Measurements from ENCODE around the gene STK4.

The STK4 gene

DNA sequence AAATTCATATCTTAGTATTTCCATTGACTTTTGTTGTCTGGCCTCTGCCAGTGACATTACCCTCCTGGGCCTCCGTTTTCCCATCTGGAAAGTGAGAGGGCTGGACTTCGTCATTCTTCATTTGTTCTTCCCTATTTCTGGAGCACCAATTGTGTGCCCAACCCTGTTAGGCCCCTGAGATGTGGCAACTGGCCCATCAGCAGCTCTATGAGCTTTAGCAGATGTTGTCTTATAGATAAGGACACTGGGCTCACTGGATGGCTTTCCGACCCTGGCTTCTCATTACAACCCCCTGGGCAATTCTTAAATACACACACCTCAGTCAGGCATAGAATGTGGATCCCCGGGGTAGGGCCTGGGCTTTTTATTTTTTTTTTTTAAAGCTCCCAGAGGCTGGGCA is 41.8 kb upstream of the STK4 start:
- TF ChIP-seq, protein P1, sequence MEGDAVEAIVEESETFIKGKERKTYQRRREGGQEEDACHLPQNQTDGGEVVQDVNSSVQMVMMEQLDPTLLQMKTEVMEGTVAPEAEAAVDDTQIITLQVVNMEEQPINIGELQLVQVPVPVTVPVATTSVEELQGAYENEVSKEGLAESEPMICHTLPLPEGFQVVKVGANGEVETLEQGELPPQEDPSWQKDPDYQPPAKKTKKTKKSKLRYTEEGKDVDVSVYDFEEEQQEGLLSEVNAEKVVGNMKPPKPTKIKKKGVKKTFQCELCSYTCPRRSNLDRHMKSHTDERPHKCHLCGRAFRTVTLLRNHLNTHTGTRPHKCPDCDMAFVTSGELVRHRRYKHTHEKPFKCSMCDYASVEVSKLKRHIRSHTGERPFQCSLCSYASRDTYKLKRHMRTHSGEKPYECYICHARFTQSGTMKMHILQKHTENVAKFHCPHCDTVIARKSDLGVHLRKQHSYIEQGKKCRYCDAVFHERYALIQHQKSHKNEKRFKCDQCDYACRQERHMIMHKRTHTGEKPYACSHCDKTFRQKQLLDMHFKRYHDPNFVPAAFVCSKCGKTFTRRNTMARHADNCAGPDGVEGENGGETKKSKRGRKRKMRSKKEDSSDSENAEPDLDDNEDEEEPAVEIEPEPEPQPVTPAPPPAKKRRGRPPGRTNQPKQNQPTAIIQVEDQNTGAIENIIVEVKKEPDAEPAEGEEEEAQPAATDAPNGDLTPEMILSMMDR (IDR thresholded peaks at IDR 0.05; ENCODE audit: control insufficient read depth, insufficient read depth, low read depth, low read length, missing control alignments): no peak
- DNase-seq (ENCODE audit: low read depth): no peak
- no peak overlapping the region for H3K4me3 ChIP-seq (ENCODE audit: control insufficient read depth, low read depth, low read length)

DNA sequence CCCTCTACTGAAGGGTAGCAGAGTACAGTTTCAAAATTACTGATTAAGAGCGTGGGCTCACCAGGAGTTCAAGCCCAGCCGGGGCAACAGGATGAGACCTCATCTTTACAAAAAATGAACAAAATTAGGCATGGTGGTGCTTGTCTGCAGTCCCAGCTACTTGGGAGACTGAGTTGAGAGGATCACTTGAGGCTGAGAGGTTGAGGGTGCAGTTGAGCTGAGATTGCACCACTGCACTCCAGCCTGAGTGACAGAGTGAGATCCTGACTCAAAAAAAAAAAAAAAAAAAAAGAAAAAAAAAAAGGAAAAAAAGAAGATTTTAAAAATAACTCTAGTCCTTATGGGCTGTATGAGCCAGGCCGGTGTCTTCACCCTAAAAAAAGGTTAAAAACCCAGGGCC is 37.7 kb upstream of the STK4 start:
- TF ChIP-seq, protein P1 (IDR thresholded peaks at IDR 0.05; ENCODE audit: control insufficient read depth, insufficient read depth, low read depth, low read length, missing control alignments): no peak
- no peak for DNase-seq (ENCODE audit: low read depth)
- no peak overlapping the region for H3K4me3 ChIP-seq (ENCODE audit: control insufficient read depth, low read depth, low read length)

DNA sequence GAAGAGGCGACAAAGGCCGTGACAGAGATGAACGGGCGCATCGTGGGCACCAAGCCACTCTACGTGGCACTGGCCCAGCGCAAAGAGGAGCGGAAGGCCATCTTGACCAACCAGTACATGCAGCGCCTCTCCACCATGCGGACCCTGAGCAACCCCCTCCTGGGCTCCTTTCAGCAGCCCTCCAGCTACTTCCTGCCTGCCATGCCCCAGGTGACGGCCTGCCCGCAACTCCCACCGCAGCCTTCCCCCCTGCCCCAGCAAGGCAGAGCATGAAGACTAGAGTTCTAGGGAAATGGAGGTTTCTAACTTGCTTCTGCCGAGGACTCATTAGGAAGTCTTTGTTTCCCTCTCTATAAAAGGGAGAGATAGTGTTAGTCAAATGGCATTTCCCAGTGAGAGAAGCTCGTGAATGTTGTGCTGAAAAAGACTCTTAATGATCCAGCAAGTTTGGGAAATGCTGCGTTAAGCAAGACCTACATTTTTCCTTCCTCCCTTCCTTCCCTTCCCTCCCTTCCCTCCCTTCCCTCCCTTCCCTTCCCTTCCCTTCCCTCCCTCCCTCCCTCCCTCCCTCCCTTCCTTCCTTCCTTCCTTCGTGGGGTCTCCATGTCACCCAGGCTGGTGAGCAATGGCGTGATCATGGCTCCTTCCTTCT is 35.7 kb upstream of the STK4 start:
- no peak for DNase-seq (ENCODE audit: low read depth)
- TF ChIP-seq, protein P1 (IDR thresholded peaks at IDR 0.05; ENCODE audit: control insufficient read depth, insufficient read depth, low read depth, low read length, missing control alignments): no peak
- H3K4me3 ChIP-seq (ENCODE audit: control insufficient read depth, low read depth, low read length): no peak overlapping the region

DNA sequence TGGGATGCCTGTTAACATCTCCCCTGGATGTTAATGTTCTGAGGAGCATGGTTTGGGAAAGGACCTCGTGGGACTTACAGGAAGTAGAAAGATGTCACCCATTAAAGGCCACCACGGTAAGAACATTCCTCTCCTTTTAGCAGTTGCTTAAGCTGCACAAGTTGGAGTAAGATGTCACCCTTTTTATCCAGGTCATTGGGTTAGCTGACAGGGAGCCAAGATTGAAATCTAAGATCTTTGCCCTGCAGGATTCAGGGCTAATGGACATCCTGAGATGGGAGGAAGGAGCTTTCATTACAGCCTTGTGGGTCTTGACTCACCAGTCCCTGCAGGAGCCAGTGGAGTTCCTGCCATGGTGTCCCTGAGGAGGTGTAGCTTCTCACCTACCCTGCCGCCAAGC is 34.4 kb upstream of the STK4 start:
- DNase-seq (ENCODE audit: low read depth): no peak
- TF ChIP-seq, protein P1 (IDR thresholded peaks at IDR 0.05; ENCODE audit: control insufficient read depth, insufficient read depth, low read depth, low read length, missing control alignments): no peak
- no peak overlapping the region for H3K4me3 ChIP-seq (ENCODE audit: control insufficient read depth, low read depth, low read length)

DNA sequence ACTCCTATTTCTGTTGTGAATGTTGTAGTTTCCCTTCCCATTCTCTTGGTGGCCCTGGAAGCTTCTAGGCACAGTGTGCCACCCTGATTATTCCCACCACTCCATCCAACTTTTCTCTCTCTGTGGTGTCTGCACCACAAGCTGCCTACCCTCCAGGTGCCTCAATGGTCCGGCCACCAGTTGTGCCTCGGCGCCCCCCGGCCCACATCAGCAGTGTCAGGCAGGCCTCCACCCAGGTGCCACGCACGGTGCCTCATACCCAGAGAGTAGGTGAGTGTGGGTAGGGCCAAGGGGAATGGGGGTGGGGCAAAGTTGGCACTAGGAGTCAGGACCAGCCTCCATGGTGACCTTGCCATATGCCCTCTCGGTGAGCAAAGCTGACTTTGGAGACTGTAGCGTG is 33.4 kb upstream of the STK4 start:
- TF ChIP-seq, protein P1 (IDR thresholded peaks at IDR 0.05; ENCODE audit: control insufficient read depth, insufficient read depth, low read depth, low read length, missing control alignments): no peak

DNA sequence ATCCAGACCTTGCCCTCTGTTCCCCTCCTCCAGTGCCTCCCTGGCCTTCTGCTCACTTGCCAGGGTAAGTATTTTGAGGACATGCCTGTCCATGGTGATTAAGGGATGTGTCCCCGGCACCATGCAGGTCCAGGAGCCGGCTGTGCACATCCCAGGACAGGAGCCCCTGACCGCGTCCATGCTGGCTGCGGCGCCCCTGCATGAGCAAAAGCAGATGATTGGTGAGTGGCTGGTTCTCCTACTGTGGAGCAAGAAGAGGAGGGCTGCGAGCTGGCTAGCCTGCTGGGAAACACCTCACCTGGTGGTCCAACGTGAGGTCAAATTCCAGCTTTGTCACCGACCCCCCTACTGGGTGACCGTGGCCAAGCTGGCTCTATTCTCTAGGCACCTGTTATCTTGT is 29.8 kb upstream of the STK4 start:
- TF ChIP-seq, protein P1 (IDR thresholded peaks at IDR 0.05; ENCODE audit: control insufficient read depth, insufficient read depth, low read depth, low read length, missing control alignments): no peak
- DNase-seq (ENCODE audit: low read depth): no peak

More for the DNA sequence above, 33.4 kb upstream of the STK4 start:
- no peak overlapping the region for H3K4me3 ChIP-seq (ENCODE audit: control insufficient read depth, low read depth, low read length)
- no peak for DNase-seq (ENCODE audit: low read depth)

More for the DNA sequence above, 29.8 kb upstream of the STK4 start:
- no peak overlapping the region for H3K4me3 ChIP-seq (ENCODE audit: control insufficient read depth, low read depth, low read length)

Measured in AG09309 (cell line).